Hepatocyte (in vitro differentiated cells): ENCODE measurements around the gene ANO2.

Experiments
- EZH2 ChIP-seq: fragments of 200-600 bp; sonication (generic); IDR thresholded peaks from 2 replicates; pipeline ENCODE4 v1.6.1; 2016; ENCODE audit warnings: antibody characterized with exemption, mild to moderate bottlenecking, borderline replicate concordance
- EZH2phosphoT487 ChIP-seq: fragments of 200-600 bp; sonication (generic); IDR thresholded peaks from one replicate; pipeline ENCODE4 v1.6.1; 2018; ENCODE audit warnings: antibody characterized with exemption, mild to moderate bottlenecking, low read depth, moderate library complexity; ENCODE audit not compliant: unreplicated experiment, severe bottlenecking
- TF ChIP-seq, protein P1 (sequence below): fragments of 200-600 bp; sonication (generic); IDR thresholded peaks from 2 replicates; pipeline ENCODE4 v1.5.1; 2016; ENCODE audit warnings: antibody characterized with exemption, mild to moderate bottlenecking; ENCODE audit not compliant: poor library complexity

DNA sequence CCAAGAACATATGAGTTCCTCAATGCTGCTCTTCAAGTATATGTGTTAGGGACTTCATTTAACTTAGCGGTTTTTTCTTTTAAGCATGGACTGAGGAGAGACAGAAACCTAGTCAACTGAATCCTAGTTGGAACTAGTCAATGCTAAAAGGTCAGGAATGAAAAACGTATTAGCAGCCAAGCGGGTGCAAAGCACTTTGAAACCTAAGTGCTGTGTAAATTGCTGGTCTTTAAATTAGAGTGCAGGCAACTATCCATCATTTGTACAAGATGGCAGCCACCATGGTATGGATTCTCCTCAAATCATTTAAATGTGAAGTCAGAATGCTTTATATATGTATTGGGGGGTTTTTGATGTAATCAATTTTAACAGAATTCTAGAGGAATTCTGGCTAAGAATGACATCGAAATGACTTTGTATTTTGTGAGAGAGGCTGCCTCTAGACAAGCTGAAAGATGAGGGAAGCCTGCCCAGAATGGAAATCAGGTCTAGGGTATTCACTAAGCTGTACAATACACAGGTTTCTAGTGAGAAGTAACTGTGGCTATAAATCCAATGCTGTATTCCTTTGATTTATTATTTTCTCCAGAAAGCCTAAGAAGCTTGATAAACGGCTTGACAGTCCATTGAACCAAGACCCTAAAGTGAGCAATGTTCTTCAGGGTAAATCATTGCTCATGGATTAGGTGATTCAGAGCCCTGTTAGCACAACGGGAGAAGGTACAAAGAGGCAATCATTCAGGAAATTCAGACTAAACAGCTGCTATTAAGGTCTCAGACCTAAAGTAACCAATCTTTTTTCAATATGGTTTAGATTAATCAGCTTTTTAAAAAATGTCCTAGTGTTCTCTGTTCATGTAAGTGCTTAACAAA lies 198.8 kb downstream of the ANO2 start:
- TF ChIP-seq EZH2 (no peak), EZH2phosphoT487 (no peak)
- TF ChIP-seq, protein P1, sequence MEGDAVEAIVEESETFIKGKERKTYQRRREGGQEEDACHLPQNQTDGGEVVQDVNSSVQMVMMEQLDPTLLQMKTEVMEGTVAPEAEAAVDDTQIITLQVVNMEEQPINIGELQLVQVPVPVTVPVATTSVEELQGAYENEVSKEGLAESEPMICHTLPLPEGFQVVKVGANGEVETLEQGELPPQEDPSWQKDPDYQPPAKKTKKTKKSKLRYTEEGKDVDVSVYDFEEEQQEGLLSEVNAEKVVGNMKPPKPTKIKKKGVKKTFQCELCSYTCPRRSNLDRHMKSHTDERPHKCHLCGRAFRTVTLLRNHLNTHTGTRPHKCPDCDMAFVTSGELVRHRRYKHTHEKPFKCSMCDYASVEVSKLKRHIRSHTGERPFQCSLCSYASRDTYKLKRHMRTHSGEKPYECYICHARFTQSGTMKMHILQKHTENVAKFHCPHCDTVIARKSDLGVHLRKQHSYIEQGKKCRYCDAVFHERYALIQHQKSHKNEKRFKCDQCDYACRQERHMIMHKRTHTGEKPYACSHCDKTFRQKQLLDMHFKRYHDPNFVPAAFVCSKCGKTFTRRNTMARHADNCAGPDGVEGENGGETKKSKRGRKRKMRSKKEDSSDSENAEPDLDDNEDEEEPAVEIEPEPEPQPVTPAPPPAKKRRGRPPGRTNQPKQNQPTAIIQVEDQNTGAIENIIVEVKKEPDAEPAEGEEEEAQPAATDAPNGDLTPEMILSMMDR, result no peak
